Neural progenitor cell (in vitro differentiated cells): ENCODE results near the gene SAPCD2. TPM values are rescaled to one million over a fixed set of nuclear protein-coding genes. Genes with fewer than 3 reads are reported as not detected.

Experiments used
- DNase-seq: peaks from one replicate; pipeline ENCODE4 v3.0.0-alpha.2; 2016; ENCODE audit warnings: low spot score
- H2AFZ ChIP-seq: fragments of 200-600 bp; sonication (generic); replicated peaks from 2 replicates; pipeline ENCODE4 v1.6.1; 2016; ENCODE audit warnings: antibody characterized with exemption
- H3F3A ChIP-seq: fragments of 200-600 bp; sonication (generic); 2 replicates; pipeline ENCODE4 v1.6.1; 2016; ENCODE audit warnings: antibody characterized with exemption, low read depth
- H3K27ac ChIP-seq: fragments of 200-600 bp; sonication (generic); 2 replicates; pipeline ENCODE4 v1.5.1; 2016; ENCODE audit warnings: mild to moderate bottlenecking
- H3K27me3 ChIP-seq: fragments of 200-600 bp; sonication (generic); 2 replicates; pipeline ENCODE4 v1.6.1; 2016; ENCODE audit warnings: mild to moderate bottlenecking, moderate library complexity
- H3K36me3 ChIP-seq: fragments of 200-600 bp; sonication (generic); 2 replicates; pipeline ENCODE4 v1.5.1; 2016
- H3K4me1 ChIP-seq: fragments of 200-600 bp; sonication (generic); 2 replicates; pipeline ENCODE4 v1.6.1; 2016; ENCODE audit warnings: mixed run types
- H3K4me2 ChIP-seq: fragments of 200-600 bp; sonication (generic); 2 replicates; pipeline ENCODE4 v1.6.1; 2016
- H3K4me3 ChIP-seq: fragments of 200-600 bp; sonication (generic); 2 replicates; pipeline ENCODE4 v1.5.1; 2016
- H3K79me2 ChIP-seq: fragments of 200-600 bp; sonication (generic); 2 replicates; pipeline ENCODE4 v1.6.1; 2016; ENCODE audit warnings: low read depth
- H3K9ac ChIP-seq: fragments of 200-600 bp; sonication (generic); 2 replicates; pipeline ENCODE4 v1.6.1; 2016
- H3K9me3 ChIP-seq: fragments of 200-600 bp; sonication (generic); 2 replicates; pipeline ENCODE4 v1.5.1; 2016; ENCODE audit warnings: low read depth
- H4K20me1 ChIP-seq: fragments of 200-600 bp; sonication (generic); 2 replicates; pipeline ENCODE4 v1.6.1; 2016; ENCODE audit warnings: low read depth
- H3K27ac Mint-ChIP-seq: 3 replicates; pipeline ENCODE4 v1.8.0; 2021; ENCODE audit warnings: mixed read lengths
- H3K27me3 Mint-ChIP-seq: 2 replicates; pipeline ENCODE4 v1.8.0; 2022; ENCODE audit warnings: low read depth, mild to moderate bottlenecking, inconsistent platforms, moderate library complexity, mixed read lengths; ENCODE audit not compliant: insufficient read depth
- H3K36me3 Mint-ChIP-seq: 3 replicates; pipeline ENCODE4 v1.8.0; 2021; ENCODE audit warnings: mixed read lengths
- H3K4me1 Mint-ChIP-seq: 3 replicates; pipeline ENCODE4 v1.8.0; 2021; ENCODE audit warnings: mixed read lengths
- H3K4me3 Mint-ChIP-seq: 3 replicates; pipeline ENCODE4 v1.8.0; 2021; ENCODE audit warnings: mild to moderate bottlenecking, moderate library complexity, mixed read lengths
- H3K9me3 Mint-ChIP-seq: 3 replicates; pipeline ENCODE4 v1.8.0; 2020; ENCODE audit warnings: mixed read lengths
- EZH2 ChIP-seq: fragments of 200-600 bp; sonication (generic); IDR thresholded peaks from 2 replicates; pipeline ENCODE4 v1.6.1; 2017; ENCODE audit warnings: antibody characterized with exemption, mild to moderate bottlenecking, moderate library complexity
- EZH2phosphoT487 ChIP-seq: fragments of 200-600 bp; sonication (generic); IDR thresholded peaks from 2 replicates; pipeline ENCODE4 v1.6.1; 2017; ENCODE audit warnings: antibody characterized with exemption
- total RNA-seq: library from RNA; depleted of rRNA; stranded (reverse); fragments of >200 nt; gene quantifications from 2 replicates; pipeline ENCODE4 v1.2.3, GENCODE V29; 2015; ENCODE audit warnings: low replicate concordance
- TF ChIP-seq, protein P1 (sequence below): fragments of 200-600 bp; sonication (generic); IDR thresholded peaks from 2 replicates; pipeline ENCODE4 v1.5.1; 2017; ENCODE audit warnings: antibody characterized with exemption, mild to moderate bottlenecking

The SAPCD2 gene
- total RNA-seq, 1 donor from 2014 or later: 5.7 TPM

DNA sequence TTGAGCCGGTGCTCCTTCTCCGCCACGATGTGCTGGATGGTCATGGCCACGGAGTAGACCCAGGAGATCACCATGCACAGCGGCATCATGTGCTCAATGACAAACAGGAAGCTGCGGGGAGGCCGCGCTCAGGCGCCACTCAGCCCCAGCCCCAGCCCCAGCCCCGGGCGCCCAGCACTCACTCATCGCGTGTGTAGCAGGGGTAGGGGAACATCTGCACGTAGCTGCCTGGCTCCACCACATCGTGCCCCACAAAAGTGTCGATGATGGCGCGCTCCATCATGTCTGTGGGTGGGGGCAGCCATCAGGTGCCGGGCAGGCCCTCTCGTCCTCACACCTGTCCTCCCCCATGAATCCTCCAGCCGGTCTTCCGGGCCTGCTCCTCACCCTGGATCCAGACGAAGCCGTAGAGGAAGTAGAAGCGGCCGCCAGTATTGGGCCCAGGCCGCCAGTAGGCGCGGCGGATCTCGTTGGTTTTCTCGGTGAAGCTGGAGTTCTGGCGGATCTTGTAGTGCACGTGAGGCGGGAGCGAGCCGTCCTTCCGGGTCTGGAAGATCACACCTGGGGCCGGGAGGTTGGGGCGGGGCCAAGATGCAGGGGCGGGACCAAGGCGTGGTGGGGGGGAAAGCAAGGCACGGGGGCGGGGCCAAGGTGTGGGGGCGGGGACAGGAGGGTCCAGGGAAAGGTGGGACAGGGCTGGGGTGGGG lies 52.4 kb downstream of the SAPCD2 start:
- Mint-ChIP-seq H3K4me3 (no peak overlapping the region), H3K27me3 (peaks cover 2% of the 10 kb centered on the region), H3K36me3 (peaks cover 4% of the 10 kb centered on the region), H3K9me3 (no peaks in the 10 kb centered on the region), H3K27ac (no peak overlapping the region), H3K4me1 (no peaks in the 10 kb centered on the region)
- Histone ChIP-seq H3K79me2 (no peaks in the 10 kb centered on the region), H3K4me2 (no peak overlapping the region), H3K27ac (no peak overlapping the region), H3F3A (peaks cover 4% of the 10 kb centered on the region), H3K9me3 (no peaks in the 10 kb centered on the region), H3K4me3 (no peak overlapping the region), H3K36me3 (no peaks in the 10 kb centered on the region), H4K20me1 (peaks cover 2% of the 10 kb centered on the region), H3K9ac (no peak overlapping the region), H3K4me1 (peaks cover 1% of the 10 kb centered on the region), H3K27me3 (no peaks in the 10 kb centered on the region), H2AFZ (no peak overlapping the region)
- no peak for TF ChIP-seq EZH2phosphoT487
- TF ChIP-seq EZH2: no peak
- TF ChIP-seq, protein P1, sequence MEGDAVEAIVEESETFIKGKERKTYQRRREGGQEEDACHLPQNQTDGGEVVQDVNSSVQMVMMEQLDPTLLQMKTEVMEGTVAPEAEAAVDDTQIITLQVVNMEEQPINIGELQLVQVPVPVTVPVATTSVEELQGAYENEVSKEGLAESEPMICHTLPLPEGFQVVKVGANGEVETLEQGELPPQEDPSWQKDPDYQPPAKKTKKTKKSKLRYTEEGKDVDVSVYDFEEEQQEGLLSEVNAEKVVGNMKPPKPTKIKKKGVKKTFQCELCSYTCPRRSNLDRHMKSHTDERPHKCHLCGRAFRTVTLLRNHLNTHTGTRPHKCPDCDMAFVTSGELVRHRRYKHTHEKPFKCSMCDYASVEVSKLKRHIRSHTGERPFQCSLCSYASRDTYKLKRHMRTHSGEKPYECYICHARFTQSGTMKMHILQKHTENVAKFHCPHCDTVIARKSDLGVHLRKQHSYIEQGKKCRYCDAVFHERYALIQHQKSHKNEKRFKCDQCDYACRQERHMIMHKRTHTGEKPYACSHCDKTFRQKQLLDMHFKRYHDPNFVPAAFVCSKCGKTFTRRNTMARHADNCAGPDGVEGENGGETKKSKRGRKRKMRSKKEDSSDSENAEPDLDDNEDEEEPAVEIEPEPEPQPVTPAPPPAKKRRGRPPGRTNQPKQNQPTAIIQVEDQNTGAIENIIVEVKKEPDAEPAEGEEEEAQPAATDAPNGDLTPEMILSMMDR: no peak
- DNase-seq: no peak

DNA sequence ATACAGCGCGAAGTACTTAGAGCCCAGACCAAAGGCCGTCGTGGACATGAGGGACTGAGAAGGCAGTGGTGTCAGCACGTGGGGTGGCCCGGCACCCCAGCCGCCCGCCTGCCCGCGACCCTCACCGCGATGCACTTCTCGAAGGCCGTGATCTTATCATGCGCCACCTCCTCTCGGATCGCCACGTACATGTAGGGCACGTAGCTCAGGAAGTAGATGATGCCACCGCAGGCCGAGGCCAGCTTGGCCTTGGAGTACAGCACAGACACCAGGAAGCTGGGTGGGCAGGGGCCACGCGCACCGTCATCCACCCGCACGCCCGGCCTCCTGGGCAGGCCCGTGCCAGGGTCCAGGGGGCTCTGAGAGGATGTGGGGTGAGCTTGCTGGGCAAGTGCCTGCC lies 53.3 kb downstream of the SAPCD2 start:
- no peaks in the 10 kb centered on the region for H3K4me1 ChIP-seq
- H3K27ac ChIP-seq: no peak overlapping the region
- H3K36me3 Mint-ChIP-seq: peaks cover 5% of the 10 kb centered on the region
- H3F3A ChIP-seq: no peaks in the 10 kb centered on the region
- no peaks in the 10 kb centered on the region for H3K36me3 ChIP-seq
- no peak overlapping the region for H2AFZ ChIP-seq
- H3K9ac ChIP-seq: no peak overlapping the region
- H3K9me3 Mint-ChIP-seq: no peaks in the 10 kb centered on the region
- H3K9me3 ChIP-seq: no peaks in the 10 kb centered on the region
- H3K4me3 ChIP-seq: no peak overlapping the region
- H3K4me2 ChIP-seq: no peak overlapping the region
- DNase-seq: no peak
- H3K4me1 Mint-ChIP-seq: no peaks in the 10 kb centered on the region
- no peaks in the 10 kb centered on the region for H4K20me1 ChIP-seq
- H3K27ac Mint-ChIP-seq: peak overlapping the region; percentile 33
- peaks cover 2% of the 10 kb centered on the region for H3K27me3 Mint-ChIP-seq
- no peak overlapping the region for H3K4me3 Mint-ChIP-seq
- no peaks in the 10 kb centered on the region for H3K79me2 ChIP-seq
- no peaks in the 10 kb centered on the region for H3K27me3 ChIP-seq
- TF ChIP-seq EZH2 (no peak), EZH2phosphoT487 (no peak)
- TF ChIP-seq, protein P1: no peak

DNA sequence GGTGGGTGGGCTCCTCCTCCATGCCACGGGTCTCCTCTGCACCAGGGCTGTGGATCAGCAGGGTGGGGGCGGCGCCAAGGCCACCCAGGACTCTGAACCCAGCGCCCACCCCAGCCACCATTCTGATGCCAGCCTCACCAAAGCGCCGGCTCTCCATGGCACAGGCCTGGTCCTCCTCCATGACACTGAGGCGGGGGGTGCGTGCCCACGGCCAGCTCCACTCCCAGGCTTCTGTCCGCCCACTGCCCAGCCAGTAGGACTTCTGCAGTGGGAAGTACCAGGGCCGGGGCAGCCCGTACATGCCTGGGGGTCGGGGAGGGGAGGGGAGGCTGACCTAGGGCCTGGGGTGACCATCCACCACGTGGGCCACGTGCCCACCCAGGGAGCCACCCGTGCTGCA lies 53.9 kb downstream of the SAPCD2 start:
- no peaks in the 10 kb centered on the region for H3K27me3 ChIP-seq
- H3K4me1 Mint-ChIP-seq: no peaks in the 10 kb centered on the region

More for the DNA sequence above, 53.9 kb downstream of the SAPCD2 start:
- no peak for DNase-seq
- TF ChIP-seq, protein P1: no peak
- TF ChIP-seq EZH2phosphoT487: no peak
- no peak for TF ChIP-seq EZH2
- H3K27ac Mint-ChIP-seq: no peak overlapping the region
- H3K4me3 Mint-ChIP-seq: no peak overlapping the region
- H3K27ac ChIP-seq: no peak overlapping the region
- H3K27me3 Mint-ChIP-seq: peaks cover 2% of the 10 kb centered on the region
- H3K36me3 Mint-ChIP-seq: peaks cover 5% of the 10 kb centered on the region
- no peaks in the 10 kb centered on the region for H3K79me2 ChIP-seq
- no peaks in the 10 kb centered on the region for H3F3A ChIP-seq
- H3K9me3 ChIP-seq: no peaks in the 10 kb centered on the region
- H3K4me3 ChIP-seq: no peak overlapping the region
- no peaks in the 10 kb centered on the region for H4K20me1 ChIP-seq
- no peak overlapping the region for H3K9ac ChIP-seq
- no peaks in the 10 kb centered on the region for H3K9me3 Mint-ChIP-seq
- no peaks in the 10 kb centered on the region for H3K4me1 ChIP-seq
- H3K36me3 ChIP-seq: no peaks in the 10 kb centered on the region
- no peak overlapping the region for H3K4me2 ChIP-seq
- H2AFZ ChIP-seq: no peak overlapping the region
